ENCODE results near the gene CYFIP1. TPM values are rescaled to one million over a fixed set of nuclear protein-coding genes. Genes with fewer than 3 reads are reported as not detected.

Gene CYFIP1
- total RNA-seq, 1 donor from 2014 or later, result 98.3 TPM

- DNase-seq (ENCODE audit: low spot score in 2 of 2, unreplicated experiment in 2 of 2), result no peak
- H3K36me3 Mint-ChIP-seq, result peaks cover 74% of the 10 kb centered on the region
- no peaks in the 10 kb centered on the region for H3K4me1 Mint-ChIP-seq
- H3K4me3 Mint-ChIP-seq, result no peak overlapping the region
- no peaks in the 10 kb centered on the region for H3K27me3 Mint-ChIP-seq (ENCODE audit: low read depth)
- H3K27ac Mint-ChIP-seq, result no peak overlapping the region
- no peak for TF ChIP-seq CTCF (IDR thresholded peaks at IDR 0.05; ENCODE audit: unreplicated experiment)
- H3K9me3 Mint-ChIP-seq, result peaks cover 4% of the 10 kb centered on the region
These were observed 109.3 kb downstream of the CYFIP1 start for GRCh38 chr15:22870865-22871264.

GRCh38 chr15:22869856-22870255, 110.3 kb downstream of the CYFIP1 start:
- no peak for TF ChIP-seq CTCF (IDR thresholded peaks at IDR 0.05; ENCODE audit: unreplicated experiment)
- Mint-ChIP-seq H3K36me3 (peaks cover 76% of the 10 kb centered on the region), H3K4me1 (no peaks in the 10 kb centered on the region), H3K9me3 (peaks cover 4% of the 10 kb centered on the region), H3K4me3 (no peak overlapping the region), H3K27ac (no peak overlapping the region), H3K27me3 (ENCODE audit: low read depth) (no peaks in the 10 kb centered on the region)
- DNase-seq (ENCODE audit: low spot score in 2 of 2, unreplicated experiment in 2 of 2), result no peak

GRCh38 chr15:22868928-22869327, 111.2 kb downstream of the CYFIP1 start:
- H3K4me3 Mint-ChIP-seq, result no peak overlapping the region
- H3K9me3 Mint-ChIP-seq, result peaks cover 4% of the 10 kb centered on the region
- H3K36me3 Mint-ChIP-seq, result peaks cover 73% of the 10 kb centered on the region
- no peaks in the 10 kb centered on the region for H3K4me1 Mint-ChIP-seq
- H3K27me3 Mint-ChIP-seq (ENCODE audit: low read depth), result no peaks in the 10 kb centered on the region
- TF ChIP-seq CTCF (IDR thresholded peaks at IDR 0.05; ENCODE audit: unreplicated experiment), result no peak
- DNase-seq (ENCODE audit: low spot score in 2 of 2, unreplicated experiment in 2 of 2), result no peak
- no peak overlapping the region for H3K27ac Mint-ChIP-seq

- H3K27ac Mint-ChIP-seq, result no peak overlapping the region
- peaks cover 4% of the 10 kb centered on the region for H3K9me3 Mint-ChIP-seq
- no peaks in the 10 kb centered on the region for H3K4me1 Mint-ChIP-seq
- no peak for DNase-seq (ENCODE audit: low spot score in 2 of 2, unreplicated experiment in 2 of 2)
- no peak for TF ChIP-seq CTCF (IDR thresholded peaks at IDR 0.05; ENCODE audit: unreplicated experiment)
- peaks cover 75% of the 10 kb centered on the region for H3K36me3 Mint-ChIP-seq
- no peaks in the 10 kb centered on the region for H3K27me3 Mint-ChIP-seq (ENCODE audit: low read depth)
- H3K4me3 Mint-ChIP-seq, result no peak overlapping the region
These were observed 111.7 kb downstream of the CYFIP1 start for GRCh38 chr15:22868495-22868894.

- no peak for TF ChIP-seq CTCF (IDR thresholded peaks at IDR 0.05; ENCODE audit: unreplicated experiment)
- DNase-seq (ENCODE audit: low spot score in 2 of 2, unreplicated experiment in 2 of 2), result no peak
- H3K36me3 Mint-ChIP-seq, result peaks cover 74% of the 10 kb centered on the region
- peaks cover 4% of the 10 kb centered on the region for H3K9me3 Mint-ChIP-seq
- no peak overlapping the region for H3K27ac Mint-ChIP-seq
- no peaks in the 10 kb centered on the region for H3K4me1 Mint-ChIP-seq
- no peaks in the 10 kb centered on the region for H3K27me3 Mint-ChIP-seq (ENCODE audit: low read depth)
- no peak overlapping the region for H3K4me3 Mint-ChIP-seq
These were observed 112.3 kb downstream of the CYFIP1 start for GRCh38 chr15:22867886-22868285.

- H3K27ac Mint-ChIP-seq, result no peak overlapping the region
- no peak for DNase-seq (ENCODE audit: low spot score in 2 of 2, unreplicated experiment in 2 of 2)
- H3K27me3 Mint-ChIP-seq (ENCODE audit: low read depth), result no peaks in the 10 kb centered on the region
- no peak for TF ChIP-seq CTCF (IDR thresholded peaks at IDR 0.05; ENCODE audit: unreplicated experiment)
- H3K4me3 Mint-ChIP-seq, result no peak overlapping the region
- H3K4me1 Mint-ChIP-seq, result no peaks in the 10 kb centered on the region
- no peaks in the 10 kb centered on the region for H3K9me3 Mint-ChIP-seq
- H3K36me3 Mint-ChIP-seq, result peaks cover 65% of the 10 kb centered on the region
These were observed 114.1 kb downstream of the CYFIP1 start for GRCh38 chr15:22866079-22866478.

Data from mesothelial cell of epicardium (in vitro differentiated cells).